ENCODE results near the gene TAF1B.

DNA sequence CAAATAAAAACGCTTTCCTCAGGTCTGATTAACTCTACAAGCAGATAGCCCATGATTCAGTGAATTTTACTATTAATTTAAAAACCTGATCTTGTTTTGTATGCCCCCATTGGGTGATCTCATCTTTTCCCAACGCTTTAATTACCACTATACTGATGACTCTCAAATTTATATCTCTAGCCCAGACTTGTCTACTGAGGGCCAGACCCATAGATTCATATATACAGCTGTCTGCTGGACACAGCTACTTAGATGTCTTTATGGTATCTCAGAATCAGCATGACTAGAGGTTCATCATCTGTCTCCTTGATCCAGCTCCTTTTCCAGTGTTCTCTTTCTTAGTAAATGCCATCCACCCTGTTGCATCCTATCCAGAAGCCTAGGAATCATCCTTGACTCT is 33.8 kb downstream of the TAF1B start:
- TF ChIP-seq POLR2AphosphoS5 (IDR thresholded peaks at IDR 0.05; ENCODE audit: low read depth, low read length) (no peak), POLR2A (IDR thresholded peaks at IDR 0.05; ENCODE audit: low read depth, low read length) (no peak)

Data from GM12892 (cell line).